ENCODE data around the gene TBK1.

DNA sequence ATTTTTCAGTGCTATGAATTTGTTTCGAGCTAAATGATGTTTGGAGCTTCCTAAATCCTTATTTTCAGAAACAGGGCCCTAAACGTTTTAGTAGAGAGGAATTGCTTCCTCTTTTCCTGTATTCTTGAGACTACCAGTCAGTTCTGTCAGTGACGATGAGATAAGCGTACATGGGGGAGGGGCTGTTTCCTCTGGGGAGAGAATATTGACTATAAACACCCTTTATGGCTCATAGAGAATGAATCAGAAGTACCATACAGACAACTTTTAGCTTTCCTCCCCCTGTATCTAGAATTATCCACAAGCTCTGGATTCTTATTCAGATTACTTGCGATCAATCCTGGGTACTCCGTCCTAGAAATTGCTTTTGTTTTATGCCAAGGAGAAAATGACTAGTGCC is 5.1 kb downstream of the TBK1 start:
- TF ChIP-seq, protein P1, sequence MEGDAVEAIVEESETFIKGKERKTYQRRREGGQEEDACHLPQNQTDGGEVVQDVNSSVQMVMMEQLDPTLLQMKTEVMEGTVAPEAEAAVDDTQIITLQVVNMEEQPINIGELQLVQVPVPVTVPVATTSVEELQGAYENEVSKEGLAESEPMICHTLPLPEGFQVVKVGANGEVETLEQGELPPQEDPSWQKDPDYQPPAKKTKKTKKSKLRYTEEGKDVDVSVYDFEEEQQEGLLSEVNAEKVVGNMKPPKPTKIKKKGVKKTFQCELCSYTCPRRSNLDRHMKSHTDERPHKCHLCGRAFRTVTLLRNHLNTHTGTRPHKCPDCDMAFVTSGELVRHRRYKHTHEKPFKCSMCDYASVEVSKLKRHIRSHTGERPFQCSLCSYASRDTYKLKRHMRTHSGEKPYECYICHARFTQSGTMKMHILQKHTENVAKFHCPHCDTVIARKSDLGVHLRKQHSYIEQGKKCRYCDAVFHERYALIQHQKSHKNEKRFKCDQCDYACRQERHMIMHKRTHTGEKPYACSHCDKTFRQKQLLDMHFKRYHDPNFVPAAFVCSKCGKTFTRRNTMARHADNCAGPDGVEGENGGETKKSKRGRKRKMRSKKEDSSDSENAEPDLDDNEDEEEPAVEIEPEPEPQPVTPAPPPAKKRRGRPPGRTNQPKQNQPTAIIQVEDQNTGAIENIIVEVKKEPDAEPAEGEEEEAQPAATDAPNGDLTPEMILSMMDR (IDR thresholded peaks at IDR 0.05) = no peak
- TF ChIP-seq POLR2A (IDR thresholded peaks at IDR 0.05) = no peak
